GM18520 (cell line): ENCODE data around the gene NUP188.
"Not testable (repeated sequence)": the region's sequence is repeated elsewhere in the genome, so short reads cannot be mapped to it uniquely, and the experiment has no call there.

ENCODE experiments used
- ATAC-seq: cut with Tn5 transposase; IDR thresholded peaks from one replicate; pipeline ENCODE4 v1.9.1; 2021; ENCODE audit not compliant: unreplicated experiment

Gene NUP188

GRCh38 chr9:129027685-129028191 lies 80.2 kb downstream of the NUP188 start:
- ATAC-seq: peak; percentile 23

GRCh38 chr9:129028192-129028966 lies 80.9 kb downstream of the NUP188 start, which contains the start of gene SH3GLB2:
Gene SH3GLB2, minus strand, starts transcription at chr9:129028331. Its CDS starts 177 bp downstream, at chr9:129028154.
- peak; percentile 66 for ATAC-seq

DNA sequence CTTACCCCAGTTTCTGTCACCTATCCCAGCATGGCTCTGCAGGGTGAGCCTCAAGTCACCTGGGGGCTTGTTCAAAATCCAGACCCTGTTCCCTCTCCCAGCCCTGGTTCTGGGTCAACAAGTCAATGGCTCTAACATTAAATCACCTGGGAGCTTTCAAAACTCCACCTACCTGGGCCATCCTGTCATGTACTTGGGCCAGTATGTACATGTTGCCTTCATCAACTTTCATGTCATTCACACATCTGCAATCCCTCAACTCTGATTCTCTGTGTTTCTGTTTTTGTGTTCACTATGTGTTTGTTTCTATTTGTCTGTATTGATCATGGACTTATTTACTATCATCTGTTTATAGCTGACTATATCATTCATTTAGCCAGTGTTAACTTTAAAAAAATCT lies 82.7 kb downstream of the NUP188 start:
- ATAC-seq: no peak

DNA sequence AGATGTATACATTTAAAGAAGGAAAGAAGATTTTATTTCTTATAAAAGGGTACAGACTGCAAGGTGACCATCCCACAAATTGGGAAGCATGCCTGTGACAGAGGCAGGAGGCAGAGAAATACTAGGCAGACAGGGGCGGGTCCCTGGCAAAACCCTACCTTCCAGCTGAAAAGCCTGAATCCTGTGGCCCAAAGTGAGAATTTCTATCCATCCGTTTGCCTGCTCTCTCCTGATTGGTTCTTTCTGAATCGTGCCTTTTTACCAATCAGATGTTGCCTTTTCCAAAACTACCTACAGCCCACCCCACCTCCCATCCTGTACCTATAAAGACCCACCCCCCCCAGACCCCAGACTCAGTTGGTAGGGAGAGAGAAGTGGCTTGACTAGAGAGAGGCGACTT lies 84.0 kb downstream of the NUP188 start:
- no peak for ATAC-seq

DNA sequence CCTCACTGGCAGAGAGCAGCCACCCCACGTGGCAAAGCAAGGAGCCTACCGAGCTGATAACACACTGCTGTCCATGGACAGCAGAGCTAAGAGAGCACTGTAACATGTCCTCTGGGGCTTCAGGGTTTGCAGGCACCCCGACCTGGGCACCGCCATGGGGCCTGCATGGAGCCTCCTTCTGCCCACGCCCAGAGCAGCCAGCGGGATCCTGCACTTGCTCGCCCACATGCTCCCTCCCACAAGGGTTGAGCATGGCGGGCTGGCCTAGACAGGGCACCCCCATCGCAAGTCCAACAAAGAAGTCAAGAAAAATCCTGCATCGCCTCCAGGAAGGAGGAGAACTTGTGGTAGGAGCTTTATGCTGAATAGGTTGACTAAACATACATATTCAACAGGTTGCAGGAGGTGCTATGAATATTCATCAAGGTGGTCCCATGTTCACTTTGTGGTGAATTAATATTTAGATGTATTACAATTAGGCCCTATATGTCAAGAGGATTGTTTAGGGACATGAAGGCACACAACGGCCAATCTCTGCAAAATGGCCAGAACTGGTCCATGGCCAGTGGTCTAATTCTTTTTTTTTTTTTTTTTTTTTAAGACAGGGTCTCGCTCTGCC lies 85.2 kb downstream of the NUP188 start:
- no peak for ATAC-seq

DNA sequence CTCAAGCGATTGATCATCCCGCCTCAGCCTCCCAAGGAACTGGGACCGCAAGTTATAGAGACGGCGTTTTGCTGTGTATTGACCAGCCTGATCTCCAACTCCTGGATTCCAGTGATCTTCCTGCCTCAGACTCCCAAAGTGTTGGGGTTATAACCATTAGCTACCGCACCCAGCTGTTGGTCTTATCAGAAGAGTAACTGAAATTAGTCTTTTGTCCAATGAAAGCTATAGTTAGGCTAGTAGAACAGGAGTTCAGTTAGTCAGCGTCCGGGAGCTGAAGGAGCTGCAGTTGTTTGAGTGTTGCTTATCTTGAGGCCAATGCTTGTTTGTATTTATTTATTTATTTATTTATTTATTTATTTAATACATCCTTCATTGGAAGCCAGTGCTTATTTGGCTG lies 85.7 kb downstream of the NUP188 start:
- no peak for ATAC-seq

GRCh38 chr9:129035838-129036237 lies 88.3 kb downstream of the NUP188 start:
- ATAC-seq: not testable (repeated sequence)

DNA sequence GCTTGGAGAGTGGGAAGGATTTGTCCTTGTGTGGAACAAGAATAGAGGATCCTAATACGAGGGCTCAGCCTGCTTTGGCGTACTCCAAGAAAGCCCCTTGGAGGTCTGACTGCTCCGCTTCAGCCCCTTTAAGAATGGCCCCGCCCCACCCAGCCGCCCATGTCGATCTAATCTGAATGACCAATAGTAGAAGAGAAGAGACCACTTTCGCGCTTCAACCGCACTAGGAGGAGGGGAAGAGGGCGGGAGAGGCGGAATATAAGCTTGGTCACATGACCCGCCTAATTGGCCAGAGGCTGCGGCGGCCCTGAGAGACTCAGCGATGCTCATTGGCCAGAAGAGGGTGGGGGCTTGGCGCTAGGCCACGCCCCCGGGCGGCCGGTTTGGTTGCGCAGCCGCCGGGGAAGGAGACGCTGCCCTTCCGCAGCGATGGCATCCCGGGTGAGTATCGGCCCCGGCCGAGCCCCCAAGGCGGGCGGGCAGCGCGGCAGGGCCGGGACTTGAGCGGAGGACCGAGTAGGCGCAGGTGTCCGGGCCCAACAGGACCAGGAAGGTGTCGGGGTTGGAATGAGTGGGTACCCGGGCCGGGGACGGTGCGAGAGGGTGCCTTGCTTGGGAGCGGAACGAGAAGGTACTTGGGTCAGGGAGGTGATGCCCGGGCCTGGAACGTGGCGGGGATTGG lies 88.9 kb downstream of the NUP188 start, which contains the start of gene MIGA2:
MIGA2 (plus strand) TSS at position 386 of the 682 bp plus-strand sequence. CDS start 3,969 bp downstream, outside the sequence.
- ATAC-seq: peak; percentile 96

DNA sequence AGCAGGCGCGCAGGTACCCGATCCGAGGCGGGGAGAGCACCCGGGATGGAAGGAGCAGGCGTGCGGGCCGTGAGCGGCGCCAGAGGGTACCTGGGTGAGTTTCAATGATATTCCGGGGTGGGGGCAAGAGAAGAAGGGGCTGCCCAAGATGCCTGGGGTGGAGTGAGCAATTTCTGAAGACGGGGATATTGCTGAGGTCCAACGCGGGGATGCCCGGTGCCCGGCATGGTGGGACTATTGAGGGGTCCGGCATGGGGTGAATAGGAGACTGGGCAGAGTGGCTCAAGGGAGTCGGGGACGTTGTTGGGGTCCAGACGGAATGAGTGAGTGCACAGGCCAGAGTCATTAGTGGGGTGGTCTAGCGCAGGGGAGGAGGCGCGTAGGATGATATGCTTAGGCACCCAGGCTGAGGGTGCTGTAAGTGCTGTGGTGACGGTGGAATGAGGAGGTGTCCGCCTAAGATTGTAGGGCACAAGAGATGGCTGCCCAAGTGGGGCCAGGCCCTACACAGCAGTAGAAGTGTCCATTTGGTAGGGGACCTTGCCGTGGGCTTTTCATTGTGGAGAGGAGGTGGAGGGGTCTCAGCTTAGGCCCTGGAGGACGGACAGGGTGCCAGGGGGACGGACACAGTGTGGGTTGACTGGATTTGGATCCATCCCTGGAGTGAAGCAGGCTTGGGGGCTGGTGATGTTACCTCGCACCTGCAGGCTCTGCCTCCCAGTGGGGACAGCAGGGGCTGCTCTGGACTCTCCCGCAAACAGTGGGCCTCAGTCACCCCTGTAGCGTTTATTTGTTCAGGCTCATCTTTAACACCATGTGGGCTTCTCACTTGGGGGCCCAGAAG lies 89.6 kb downstream of the NUP188 start:
- no peak for ATAC-seq

- no peak for ATAC-seq
These were observed 90.2 kb downstream of the NUP188 start for GRCh38 chr9:129037767-129038098.

DNA sequence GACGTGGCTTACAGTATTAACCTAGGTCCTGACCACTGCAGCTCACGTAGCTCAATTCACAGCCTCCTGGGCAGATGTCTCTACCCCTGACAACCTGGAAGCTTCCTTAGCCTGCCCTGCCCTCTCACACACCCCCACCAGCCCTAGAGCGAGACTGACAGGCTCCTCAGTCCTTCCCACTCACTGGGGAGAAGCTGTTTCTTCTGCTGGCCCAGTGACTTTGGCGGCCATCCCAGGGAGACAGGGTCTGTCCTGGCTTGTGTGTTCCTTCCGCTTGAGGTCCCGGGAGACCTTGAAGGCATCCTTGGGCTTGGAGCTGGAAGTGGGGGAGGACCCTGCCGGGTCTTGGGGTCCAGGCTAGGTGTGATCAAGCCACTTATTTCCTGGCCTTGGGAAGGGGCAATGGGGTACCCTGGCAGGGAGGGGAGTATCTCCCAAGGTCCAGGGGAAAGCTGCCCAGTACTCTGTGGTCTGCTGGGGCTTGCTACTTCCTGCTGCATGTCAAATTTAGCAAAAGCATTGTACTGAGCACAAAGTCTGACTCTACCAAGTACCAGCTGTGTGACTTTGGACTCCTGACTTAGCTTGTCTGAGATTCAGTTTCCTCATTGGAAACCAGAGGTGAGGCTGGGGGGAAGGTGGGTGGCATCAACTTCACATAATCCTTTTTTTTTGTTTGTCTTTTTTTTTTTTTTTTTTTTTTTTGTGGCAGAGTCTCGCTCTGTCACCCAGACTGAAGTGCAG lies 90.8 kb downstream of the NUP188 start:
- no peak for ATAC-seq

GRCh38 chr9:129040113-129040643 lies 92.7 kb downstream of the NUP188 start:
- ATAC-seq: no peak

- no peak for ATAC-seq
These were observed 94.5 kb downstream of the NUP188 start for GRCh38 chr9:129042016-129042415.

DNA sequence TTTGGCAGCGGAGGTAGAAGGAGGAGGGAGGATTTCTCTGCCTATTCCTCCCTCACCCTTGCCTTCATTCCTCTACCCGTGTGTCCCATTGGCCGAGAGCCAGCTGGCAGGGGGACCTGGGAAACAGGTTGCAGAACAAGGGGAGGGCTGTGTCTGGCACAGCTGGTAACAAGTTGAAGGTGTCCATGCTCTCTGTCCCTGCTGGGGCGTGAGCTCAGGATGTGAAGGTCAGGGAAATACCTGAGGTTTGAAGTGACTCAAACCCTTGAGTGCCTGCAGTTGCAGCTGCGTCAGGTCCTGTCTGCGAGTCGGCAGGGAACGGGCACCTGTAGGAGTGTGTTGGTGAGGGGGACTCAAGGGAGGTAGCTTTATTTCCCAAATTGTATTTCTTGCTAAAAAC lies 105.1 kb downstream of the NUP188 start:
- ATAC-seq: no peak

GRCh38 chr9:129053020-129053419 lies 105.5 kb downstream of the NUP188 start:
- no peak for ATAC-seq

DNA sequence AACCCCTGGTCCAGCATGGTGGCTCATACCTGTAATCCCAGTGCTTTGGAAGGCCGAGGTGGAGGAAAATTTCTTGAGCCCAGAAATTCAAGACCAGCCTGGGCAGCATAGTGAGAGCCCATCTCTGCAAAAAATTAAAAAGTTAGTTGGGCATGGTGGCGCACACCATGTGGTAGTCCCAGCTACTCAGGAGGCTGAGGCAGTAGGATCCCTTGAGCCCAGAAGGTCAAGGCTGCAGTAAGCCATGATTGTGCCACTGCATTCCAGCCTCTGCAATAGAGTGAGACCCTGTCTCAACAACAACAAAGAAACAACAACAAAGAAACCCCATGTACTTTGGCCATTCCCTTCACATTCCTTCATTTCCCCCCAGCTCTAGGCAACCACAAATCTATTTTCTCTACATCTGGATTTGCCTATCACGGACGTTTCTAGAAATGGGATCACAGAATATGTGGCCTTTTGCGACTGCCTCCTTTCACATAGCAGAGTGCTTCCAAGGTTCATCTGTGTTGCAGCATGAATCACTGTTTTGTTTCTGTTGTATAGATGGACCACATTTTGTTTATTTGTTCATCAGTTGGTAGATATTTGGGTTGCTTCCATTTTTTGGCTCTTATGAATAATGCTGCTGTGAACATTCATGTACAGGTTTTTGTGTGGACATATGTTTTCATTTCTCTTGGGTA lies 106.8 kb downstream of the NUP188 start:
- no peak for ATAC-seq
